H1 (cell line): ENCODE data around the gene VPS52. TPM values are rescaled to one million over a fixed set of nuclear protein-coding genes. Genes with fewer than 3 reads are reported as not detected.

ENCODE experiments used
- CTCF ChIA-PET: fragments of 300-600 bp; sonication (Branson Sonifier 250); formaldehyde crosslinking; loops from one replicate; lab custom pipeline; 2021; ENCODE audit not compliant: partially characterized antibody; lab: Charles Lee
- POLR2A ChIA-PET: fragments of 300-600 bp; sonication (Branson Sonifier 250); formaldehyde crosslinking; loops from one replicate; lab custom pipeline; 2021; ENCODE audit warnings: inconsistent platforms; ENCODE audit not compliant: partially characterized antibody; lab: Charles Lee
- DNase-seq, 2 experiments: peaks; one replicate each; pipeline versions ENCODE4 v3.0.0 to v3.0.0-alpha.2; 2010 to 2022; ENCODE audit warnings: low spot score in 2 of 2, low read depth in 1 of 2, mixed read lengths in 1 of 2
- FAIRE-seq: peaks from 2 replicates; lab custom pipeline; 2011; peaks lifted over from hg19 to GRCh38; lab: Jason Lieb, UNC
- H2AFZ ChIP-seq: 2 replicates; pipeline ENCODE4 v1.8.1; 2012; ENCODE audit warnings: low read length, inconsistent platforms
- H2AK5ac ChIP-seq: 2 replicates; pipeline ENCODE4 v1.6.1; 2013; ENCODE audit warnings: low read depth, low read length
- H2BK120ac ChIP-seq: replicated peaks from 2 replicates; pipeline ENCODE3; 2013; ENCODE audit warnings: low read depth, low read length, inconsistent platforms
- H2BK12ac ChIP-seq: 2 replicates; pipeline ENCODE4 v1.6.1; 2013; ENCODE audit warnings: low read depth, low read length
- H2BK15ac ChIP-seq: 2 replicates; pipeline ENCODE4 v1.6.1; 2013; ENCODE audit warnings: low read length
- H2BK20ac ChIP-seq: 2 replicates; pipeline ENCODE4 v1.6.1; 2013; ENCODE audit warnings: low read length
- H2BK5ac ChIP-seq: 2 replicates; pipeline ENCODE4 v1.6.1; 2013; ENCODE audit warnings: low read depth, low read length
- H3K14ac ChIP-seq: 2 replicates; pipeline ENCODE4 v1.6.1; 2013; ENCODE audit warnings: inconsistent platforms; ENCODE audit not compliant: insufficient read length
- H3K18ac ChIP-seq: 2 replicates; pipeline ENCODE4 v1.6.1; 2013; ENCODE audit warnings: low read length; ENCODE audit errors: extremely low read depth
- H3K23ac ChIP-seq: 2 replicates; pipeline ENCODE4 v1.6.1; 2013; ENCODE audit warnings: inconsistent platforms; ENCODE audit not compliant: insufficient read length
- H3K23me2 ChIP-seq: 2 replicates; pipeline ENCODE4 v1.6.1; 2013; ENCODE audit warnings: low read depth, low read length
- H3K27ac ChIP-seq: 2 replicates; pipeline ENCODE4 v1.6.1; 2011; ENCODE audit warnings: low read depth, low read length, inconsistent platforms
- H3K27me3 ChIP-seq, 4 experiments: replicated peaks in 1 of 4; 1 replicate in 1 of 4; 2 replicates in 3 of 4; pipeline versions ENCODE4 v1.6.1 to v1.8.1; 2011 to 2013; ENCODE audit warnings: low read length in 3 of 4, mild to moderate bottlenecking in 3 of 4, inconsistent platforms in 2 of 4, mixed read lengths in 2 of 4, moderate library complexity in 1 of 4; ENCODE audit not compliant: control insufficient read depth in 3 of 4, insufficient read depth in 3 of 4; ENCODE audit errors: extremely low read depth in 1 of 4
- H3K36me3 ChIP-seq, 4 experiments: 2 replicates each; pipeline versions ENCODE4 v1.6.1 to v1.8.1; 2011 to 2013; ENCODE audit warnings: mild to moderate bottlenecking in 4 of 4, low read length in 3 of 4, moderate library complexity in 2 of 4, control low read depth in 1 of 4, inconsistent platforms in 1 of 4; ENCODE audit not compliant: insufficient read depth in 4 of 4, control insufficient read depth in 2 of 4
- H3K4ac ChIP-seq: replicated peaks from 2 replicates; pipeline ENCODE3; 2013; ENCODE audit warnings: low read length, low read depth, mixed read lengths, inconsistent platforms; ENCODE audit not compliant: insufficient read length
- H3K4me1 ChIP-seq, 4 experiments: replicated peaks in 1 of 4; 1 replicate in 1 of 4; 2 replicates in 3 of 4; pipeline versions ENCODE4 v1.6.1 to v1.8.1; 2011 to 2013; ENCODE audit warnings: low read length in 3 of 4, inconsistent platforms in 2 of 4, mixed read lengths in 1 of 4; ENCODE audit not compliant: insufficient read depth in 4 of 4, control insufficient read depth in 3 of 4
- H3K4me2 ChIP-seq, 2 experiments: 2 replicates each; pipeline versions ENCODE4 v1.6.1 to v1.8.1; 2011 to 2013; ENCODE audit warnings: low read depth in 2 of 2, low read length in 2 of 2, control low read depth in 1 of 2, inconsistent platforms in 1 of 2, mild to moderate bottlenecking in 1 of 2; ENCODE audit not compliant: insufficient read depth in 1 of 2
- H3K4me3 ChIP-seq, 4 experiments: fragments of 200-600, 300-600 bp in 1 of 4; sonication (generic), shearing (Covaris generic), sonication (Bioruptor Twin) in 1 of 4; 2 replicates each; pipeline versions ENCODE4 v1.5.1 to v1.8.1; 2011 to 2016; ENCODE audit warnings: low read length in 4 of 4, low read depth in 3 of 4, control low read depth in 2 of 4, inconsistent platforms in 2 of 4, mild to moderate bottlenecking in 2 of 4, mixed read lengths in 1 of 4, moderate library complexity in 1 of 4; ENCODE audit not compliant: insufficient read depth in 2 of 4; ENCODE audit errors: extremely low read depth in 1 of 4
- H3K56ac ChIP-seq: replicated peaks from 2 replicates; pipeline ENCODE3; 2013; ENCODE audit warnings: low read depth, mild to moderate bottlenecking, mixed read lengths, low read length, inconsistent platforms; ENCODE audit not compliant: insufficient read length
- H3K79me1 ChIP-seq: 2 replicates; pipeline ENCODE4 v1.6.1; 2013; ENCODE audit warnings: low read depth, low read length, control low read depth
- H3K79me2 ChIP-seq, 2 experiments: 2 replicates each; pipeline versions ENCODE4 v1.6.1 to v1.8.1; 2012 to 2013; ENCODE audit warnings: low read length in 2 of 2, mild to moderate bottlenecking in 2 of 2, inconsistent platforms in 1 of 2; ENCODE audit not compliant: insufficient read depth in 2 of 2, control insufficient read depth in 1 of 2
- H3K9ac ChIP-seq, 4 experiments: replicated peaks in 1 of 4; 1 replicate in 1 of 4; 2 replicates in 3 of 4; pipeline versions ENCODE4 v1.6.1 to v1.8.1; 2011 to 2013; ENCODE audit warnings: low read depth in 3 of 4, low read length in 3 of 4, control low read depth in 2 of 4, mild to moderate bottlenecking in 2 of 4, moderate library complexity in 2 of 4, inconsistent platforms in 1 of 4; ENCODE audit errors: extremely low read depth in 1 of 4
- H3K9me3 ChIP-seq, 2 experiments: 2 replicates each; pipeline versions ENCODE4 v1.6.1 to v1.8.1; 2012 to 2013; ENCODE audit warnings: mild to moderate bottlenecking in 2 of 2, moderate library complexity in 2 of 2, control low read depth in 1 of 2, inconsistent platforms in 1 of 2, low read depth in 1 of 2, low read length in 1 of 2, mixed read lengths in 1 of 2; ENCODE audit not compliant: insufficient read depth in 2 of 2
- H4K20me1 ChIP-seq, 2 experiments: replicated peaks in 1 of 2; 2 replicates each; pipeline versions ENCODE3 to v1.8.1; 2011 to 2013; ENCODE audit warnings: inconsistent platforms in 2 of 2, low read length in 2 of 2, mild to moderate bottlenecking in 1 of 2; ENCODE audit not compliant: insufficient read depth in 2 of 2, control insufficient read depth in 1 of 2
- H4K5ac ChIP-seq: 2 replicates; pipeline ENCODE4 v1.6.1; 2013; ENCODE audit warnings: low read length, low read depth, mixed read lengths, inconsistent platforms; ENCODE audit not compliant: insufficient read length
- H4K8ac ChIP-seq: 2 replicates; pipeline ENCODE4 v1.8.0; 2013; ENCODE audit warnings: mild to moderate bottlenecking, moderate library complexity, low read length, inconsistent platforms; ENCODE audit not compliant: insufficient read depth; ENCODE audit errors: extremely low read depth
- H4K91ac ChIP-seq: replicated peaks from 2 replicates; pipeline ENCODE3; 2013; ENCODE audit warnings: low read length, mixed read lengths, inconsistent platforms; ENCODE audit not compliant: insufficient read length
- CHD1 ChIP-seq: IDR thresholded peaks from 2 replicates; pipeline ENCODE4 v1.6.1; 2012; ENCODE audit warnings: low read depth, low read length, improper control_type of control experiment
- E2F6 ChIP-seq: IDR thresholded peaks from 2 replicates; pipeline ENCODE4 v1.6.1; 2012; ENCODE audit warnings: inconsistent platforms
- SAP30 ChIP-seq: fragments of 300-600 bp; sonication (generic); IDR thresholded peaks from 2 replicates; pipeline ENCODE4 v1.7.1; 2012; ENCODE audit warnings: low read length, moderate library complexity, mild to moderate bottlenecking, inconsistent platforms; ENCODE audit not compliant: insufficient read depth, insufficient replicate concordance
- ZNF274 ChIP-seq: IDR thresholded peaks from 2 replicates; pipeline ENCODE4 v1.7.0; 2012; ENCODE audit warnings: low read length, borderline replicate concordance; ENCODE audit errors: extremely low read depth
- WGBS, 2 experiments: shearing (Covaris generic) in 1 of 2; methylation state at CpG; one replicate each; pipeline versions ENCODE4 v1.1.6 to v1.1.7; 2013 to 2015; ENCODE audit warnings: low lambda C conversion rate in 2 of 2, mixed read lengths in 2 of 2, inconsistent platforms in 1 of 2, low coverage in 1 of 2, missing lambda C conversion rate in 1 of 2; ENCODE audit not compliant: insufficient replicate concordance in 2 of 2, insufficient coverage in 1 of 2, insufficient read length in 1 of 2; ENCODE audit errors: extremely low coverage in 1 of 2, missing lambda C conversion rate in 1 of 2; 5-methylcytosine and 5-hydroxymethylcytosine counted together
- polyA plus RNA-seq, 7 experiments: library from polyadenylated mRNA; depleted of rRNA in 3 of 7; stranded (reverse) in 5 of 7; unstranded in 2 of 7; fragments of >200 nt in 5 of 7; fragments of 200-250 nt in 2 of 7; gene quantifications; 1 replicate in 5 of 7; 2 replicates in 1 of 7; 4 replicates in 1 of 7; pipeline versions ENCODE4 v1.2.1 to v1.2.3, GENCODE V29; 2011 to 2013; ENCODE audit warnings: missing spikeins in 2 of 7, mixed read lengths in 2 of 7
- total RNA-seq: library from RNA; stranded (reverse); fragmentation: NEBNext Ultra II Directional; extraction: Animal tissue kit (Norgen Biotek cat#: 25700); gene quantifications from 2 replicates; pipeline ENCODE4 v1.2.1, GENCODE V29; 2021

Gene VPS52
- total and polyA plus RNA-seq, 2 of the 8 experiments (the other 6 are each of a cell fraction or from before 2014, with no cell fraction given), result 36.5 to 86.3 TPM

GRCh38 chr6:33290459-33290858, 18.8 kb upstream of the VPS52 start:
- ChIA-PET CTCF (interaction anchor here (1.0 to 7.2 kb wide), 4 partner anchors 9 to 116 kb away, joined by 3 to 81 read pairs (median 10); partner anchors contain the start of genes B3GALT4 and RGL2), POLR2A (interaction anchor here (1.1 to 16.7 kb wide), 8 partner anchors 9 to 319 kb away, joined by 3 to 337 read pairs (median 8); partner anchors contain the start of genes B3GALT4, RGL2, RPS18 and TAPBP)
- Histone ChIP-seq H3K9me3 (no peaks in the 10 kb centered on the region; a peak in 1 of 4 replicates), H2BK15ac (no peak overlapping the region), H3K23ac (no peak overlapping the region), H3K27me3 (no peaks in the 10 kb centered on the region), H3K4me2 (peak overlapping the region; percentile 76 to 92), H2AFZ (no peak overlapping the region), H3K56ac (no peak overlapping the region), H4K5ac (no peak overlapping the region), H3K14ac (no peak overlapping the region), H3K9ac (peak overlapping the region in 3 of 4 experiments; percentile 25 to 80 (median 74); a peak in 3 of 7 replicates), H3K18ac (no peak overlapping the region), H3K4ac (no peak overlapping the region), H2BK5ac (no peak overlapping the region), H4K20me1 (peaks cover 0 to 6% of the 10 kb centered on the region in 2 experiments), H2BK120ac (no peak overlapping the region), H3K4me1 (peaks cover 0 to 11% (median 5%) of the 10 kb centered on the region in 4 experiments; a peak in 5 of 7 replicates), H3K23me2 (peaks cover 8% of the 10 kb centered on the region; the same call in 1 of the 2 replicates), H3K36me3 (peaks cover 17 to 34% (median 29%) of the 10 kb centered on the region in 4 experiments), H2BK12ac (no peak overlapping the region), H2AK5ac (no peak overlapping the region), H3K27ac (no peak overlapping the region), H2BK20ac (no peak overlapping the region), H3K79me2 (peaks cover 4 to 31% of the 10 kb centered on the region in 2 experiments; a peak in 3 of 4 replicates), H3K4me3 (peak overlapping the region; percentile 74 to 97 (median 84); a peak in 7 of 8 replicates), H4K91ac (no peak overlapping the region), H3K79me1 (peaks cover 8% of the 10 kb centered on the region; the same call in 1 of the 2 replicates), H4K8ac (no peak overlapping the region)
- DNase-seq, result no peak
- WGBS, 2 experiments, result 89% methylated on average over 7 of the region's 7 CpGs; no CpG with 5 or more reads in 1 of the 2 experiments
- TF ChIP-seq SAP30 (no peak), CHD1 (no peak), ZNF274 (no peak), E2F6 (no peak)
- no peak for FAIRE-seq
